ENCODE data around the gene SPATS2L.

SPATS2L gene

GRCh38 chr2:200367155-200367554 is 60.7 kb downstream of the SPATS2L start:
- no peak for TF ChIP-seq CTCF (IDR thresholded peaks at IDR 0.05; ENCODE audit: low read depth, low read length)
- no peak for DNase-seq
- no peaks in the 10 kb centered on the region for H3K9me3 ChIP-seq (ENCODE audit: severe bottlenecking)

GRCh38 chr2:200369886-200370285 is 63.4 kb downstream of the SPATS2L start:
- Histone ChIP-seq H3K27ac (no peak overlapping the region), H3K4me3 (ENCODE audit: low read depth, low read length) (no peak overlapping the region), H3K9me3 (ENCODE audit: severe bottlenecking) (no peaks in the 10 kb centered on the region), H3K27me3 (ENCODE audit: insufficient read depth, low read depth, severe bottlenecking) (no peaks in the 10 kb centered on the region), H3K36me3 (no peaks in the 10 kb centered on the region)
- no peak for DNase-seq
- no peak for TF ChIP-seq CTCF (IDR thresholded peaks at IDR 0.05; ENCODE audit: low read depth, low read length)

More at GRCh38 chr2:200367155-200367554, 60.7 kb downstream of the SPATS2L start:
- H3K27me3 ChIP-seq (ENCODE audit: insufficient read depth, low read depth, severe bottlenecking) = no peaks in the 10 kb centered on the region
- H3K4me3 ChIP-seq (ENCODE audit: low read depth, low read length) = no peak overlapping the region
- no peaks in the 10 kb centered on the region for H3K36me3 ChIP-seq
- H3K27ac ChIP-seq = no peak overlapping the region

GRCh38 chr2:200373231-200373630 is 66.7 kb downstream of the SPATS2L start:
- H3K36me3 ChIP-seq = no peaks in the 10 kb centered on the region
- H3K27me3 ChIP-seq (ENCODE audit: insufficient read depth, low read depth, severe bottlenecking) = no peaks in the 10 kb centered on the region
- no peak for TF ChIP-seq CTCF (IDR thresholded peaks at IDR 0.05; ENCODE audit: low read depth, low read length)
- no peaks in the 10 kb centered on the region for H3K9me3 ChIP-seq (ENCODE audit: severe bottlenecking)
- H3K27ac ChIP-seq = no peak overlapping the region
- no peak for DNase-seq
- H3K4me3 ChIP-seq (ENCODE audit: low read depth, low read length) = no peak overlapping the region

- no peaks in the 10 kb centered on the region for H3K9me3 ChIP-seq (ENCODE audit: severe bottlenecking)
- no peak overlapping the region for H3K4me3 ChIP-seq (ENCODE audit: low read depth, low read length)
- no peak for TF ChIP-seq CTCF (IDR thresholded peaks at IDR 0.05; ENCODE audit: low read depth, low read length)
- DNase-seq = no peak
- no peaks in the 10 kb centered on the region for H3K27me3 ChIP-seq (ENCODE audit: insufficient read depth, low read depth, severe bottlenecking)
- H3K27ac ChIP-seq = no peak overlapping the region
- H3K36me3 ChIP-seq = no peaks in the 10 kb centered on the region
Measured at GRCh38 chr2:200373973-200374416, 67.5 kb downstream of the SPATS2L start.

- Histone ChIP-seq H3K9me3 (ENCODE audit: severe bottlenecking) (no peaks in the 10 kb centered on the region), H3K27me3 (ENCODE audit: insufficient read depth, low read depth, severe bottlenecking) (no peaks in the 10 kb centered on the region), H3K27ac (no peak overlapping the region), H3K36me3 (no peaks in the 10 kb centered on the region), H3K4me3 (ENCODE audit: low read depth, low read length) (no peak overlapping the region)
- no peak for DNase-seq
- no peak for TF ChIP-seq CTCF (IDR thresholded peaks at IDR 0.05; ENCODE audit: low read depth, low read length)
Measured at GRCh38 chr2:200376513-200377354, 70.2 kb downstream of the SPATS2L start.

Data from WERI-Rb-1 (cell line).